ENCODE data around the gene CD80. TPM values are rescaled to one million over a fixed set of nuclear protein-coding genes. Genes with fewer than 3 reads are reported as not detected.

The CD80 gene
- total RNA-seq, 4 donors from 2014 or later, result 0.13 TPM; not detected in 3

DNA sequence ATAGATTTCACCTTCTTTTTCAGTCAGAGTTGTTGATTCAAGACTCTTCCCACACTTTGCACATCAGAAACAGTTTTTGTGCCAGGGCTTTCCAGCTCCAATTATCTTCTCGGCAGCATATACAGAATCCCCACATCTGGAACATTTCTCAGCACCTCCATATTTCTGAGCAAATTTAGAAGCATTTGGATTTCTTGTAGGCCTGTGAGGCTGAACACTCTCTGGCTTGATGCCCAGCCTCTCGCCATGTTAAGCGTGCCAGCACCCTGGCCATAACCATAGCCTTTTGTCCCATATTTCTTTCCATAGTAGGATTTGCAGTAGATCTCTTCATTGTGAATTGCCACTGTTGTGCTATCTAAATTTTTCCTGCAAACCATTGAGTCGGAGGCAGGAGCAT, 28.3 kb downstream of the CD80 start:
- in situ Hi-C loops (cut with MboI; ENCODE audit: low sequenced_read_pairs in 4 of 4), result no loop called here
- TF ChIP-seq POLR2A (IDR thresholded peaks at IDR 0.05), result no peak
- TF ChIP-seq, protein P1, sequence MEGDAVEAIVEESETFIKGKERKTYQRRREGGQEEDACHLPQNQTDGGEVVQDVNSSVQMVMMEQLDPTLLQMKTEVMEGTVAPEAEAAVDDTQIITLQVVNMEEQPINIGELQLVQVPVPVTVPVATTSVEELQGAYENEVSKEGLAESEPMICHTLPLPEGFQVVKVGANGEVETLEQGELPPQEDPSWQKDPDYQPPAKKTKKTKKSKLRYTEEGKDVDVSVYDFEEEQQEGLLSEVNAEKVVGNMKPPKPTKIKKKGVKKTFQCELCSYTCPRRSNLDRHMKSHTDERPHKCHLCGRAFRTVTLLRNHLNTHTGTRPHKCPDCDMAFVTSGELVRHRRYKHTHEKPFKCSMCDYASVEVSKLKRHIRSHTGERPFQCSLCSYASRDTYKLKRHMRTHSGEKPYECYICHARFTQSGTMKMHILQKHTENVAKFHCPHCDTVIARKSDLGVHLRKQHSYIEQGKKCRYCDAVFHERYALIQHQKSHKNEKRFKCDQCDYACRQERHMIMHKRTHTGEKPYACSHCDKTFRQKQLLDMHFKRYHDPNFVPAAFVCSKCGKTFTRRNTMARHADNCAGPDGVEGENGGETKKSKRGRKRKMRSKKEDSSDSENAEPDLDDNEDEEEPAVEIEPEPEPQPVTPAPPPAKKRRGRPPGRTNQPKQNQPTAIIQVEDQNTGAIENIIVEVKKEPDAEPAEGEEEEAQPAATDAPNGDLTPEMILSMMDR (IDR thresholded peaks at IDR 0.05 in 4 of 5, conservative IDR thresholded peaks at IDR 0.05 in 1 of 5), result no peak

DNA sequence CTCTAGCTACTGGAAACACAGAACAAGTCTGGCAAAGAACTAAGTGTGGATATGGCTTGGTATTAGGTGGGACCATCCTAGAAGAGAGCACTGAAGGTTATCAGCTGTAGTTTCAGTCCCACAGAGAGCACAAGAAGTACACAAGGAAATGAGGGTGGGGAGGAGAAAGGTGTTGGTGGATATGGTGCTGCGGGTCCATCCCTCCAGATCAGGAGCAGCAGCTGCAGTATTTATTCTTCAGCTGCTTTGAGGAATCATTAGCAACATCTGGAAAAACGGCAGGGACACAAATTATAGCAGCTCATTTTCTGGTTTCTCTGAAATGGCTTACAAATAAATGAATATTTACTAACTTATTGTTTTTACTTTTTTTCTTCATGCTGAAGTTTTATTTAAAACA, 29.0 kb downstream of the CD80 start:
- no peaks in the 10 kb centered on the region for H3K36me3 ChIP-seq
- ATAC-seq (no peak), DNase-seq (no peak)
- TF ChIP-seq, protein P1 (IDR thresholded peaks at IDR 0.05 in 4 of 5, conservative IDR thresholded peaks at IDR 0.05 in 1 of 5), result no peak
- no peak for TF ChIP-seq POLR2A (IDR thresholded peaks at IDR 0.05)
- intact Hi-C loops (cut with DNase I; ENCODE audit: low total_unique reads), result no loop called here
- H3K27me3 ChIP-seq, result no peaks in the 10 kb centered on the region
- H3K9me3 ChIP-seq, result no peaks in the 10 kb centered on the region
- in situ Hi-C loops (cut with MboI; ENCODE audit: low sequenced_read_pairs in 4 of 4), result no loop called here
- no peak overlapping the region for H3K4me3 ChIP-seq
- H3K27ac ChIP-seq, result no peak overlapping the region
- no peaks in the 10 kb centered on the region for H3K4me1 ChIP-seq

More for the DNA sequence above, 28.3 kb downstream of the CD80 start:
- no peak for DNase-seq
- Histone ChIP-seq H3K36me3 (no peaks in the 10 kb centered on the region), H3K4me1 (no peaks in the 10 kb centered on the region), H3K9me3 (no peaks in the 10 kb centered on the region), H3K27me3 (no peaks in the 10 kb centered on the region), H3K4me3 (no peak overlapping the region), H3K27ac (no peak overlapping the region)
- intact Hi-C loops (cut with DNase I; ENCODE audit: low total_unique reads), result no loop called here
- ATAC-seq, result no peak

DNA sequence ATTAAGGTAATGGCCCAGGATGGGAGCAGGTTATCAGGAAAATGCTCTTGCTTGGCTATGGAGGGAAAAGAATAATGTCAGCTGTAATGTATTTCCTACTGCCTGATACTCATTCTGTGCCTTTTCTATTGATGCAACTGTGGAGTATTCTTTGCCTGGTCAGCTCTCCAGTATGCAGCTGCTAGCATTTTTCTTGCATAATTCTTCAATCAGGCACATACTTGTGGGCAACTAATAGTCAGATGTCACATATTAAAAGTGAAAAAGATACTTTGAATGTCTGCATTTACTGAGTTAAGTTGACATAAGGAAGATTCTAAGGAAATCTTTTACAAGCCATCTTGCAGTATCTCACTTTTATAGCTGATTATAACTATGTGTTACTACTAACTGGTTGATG, 29.5 kb downstream of the CD80 start:
- no peaks in the 10 kb centered on the region for H3K4me1 ChIP-seq
- H3K27ac ChIP-seq, result no peak overlapping the region
- intact Hi-C loops (cut with DNase I; ENCODE audit: low total_unique reads), result no loop called here
- ATAC-seq (no peak), DNase-seq (no peak)
- no peaks in the 10 kb centered on the region for H3K9me3 ChIP-seq
- no peak overlapping the region for H3K4me3 ChIP-seq
- no peaks in the 10 kb centered on the region for H3K27me3 ChIP-seq
- in situ Hi-C loops (cut with MboI; ENCODE audit: low sequenced_read_pairs in 4 of 4), result no loop called here
- no peaks in the 10 kb centered on the region for H3K36me3 ChIP-seq
- TF ChIP-seq POLR2A (IDR thresholded peaks at IDR 0.05), result no peak
- TF ChIP-seq, protein P1 (IDR thresholded peaks at IDR 0.05 in 4 of 5, conservative IDR thresholded peaks at IDR 0.05 in 1 of 5), result no peak

DNA sequence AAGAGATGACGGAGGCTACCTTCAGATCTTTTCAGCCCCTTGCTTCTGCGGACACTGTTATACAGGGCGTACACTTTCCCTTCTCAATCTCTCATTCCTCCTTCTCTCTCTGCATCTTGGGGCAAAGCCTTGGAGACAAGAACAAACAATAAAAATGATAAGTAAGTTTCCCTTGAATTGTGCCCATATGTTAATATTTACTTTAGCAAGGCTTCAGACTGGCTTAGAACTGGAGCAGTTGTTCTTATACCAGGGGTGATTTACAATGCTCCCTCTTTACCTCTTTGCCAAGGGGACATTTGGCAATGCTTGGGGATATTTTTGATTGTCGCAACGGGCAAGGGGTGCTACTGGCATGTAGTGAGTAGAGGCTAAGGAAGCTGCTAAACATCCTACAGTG, 31.7 kb downstream of the CD80 start:
- no peaks in the 10 kb centered on the region for H3K27me3 ChIP-seq
- intact Hi-C loops (cut with DNase I; ENCODE audit: low total_unique reads) (no loop called here), in situ Hi-C loops (cut with MboI; ENCODE audit: low sequenced_read_pairs in 4 of 4) (no loop called here)
- H3K4me3 ChIP-seq, result no peak overlapping the region
- H3K9me3 ChIP-seq, result no peaks in the 10 kb centered on the region
- no peak for DNase-seq
- TF ChIP-seq POLR2A (IDR thresholded peaks at IDR 0.05), result no peak
- TF ChIP-seq, protein P1 (IDR thresholded peaks at IDR 0.05 in 4 of 5, conservative IDR thresholded peaks at IDR 0.05 in 1 of 5), result no peak
- H3K4me1 ChIP-seq, result no peaks in the 10 kb centered on the region
- ATAC-seq, result no peak
- no peak overlapping the region for H3K27ac ChIP-seq
- H3K36me3 ChIP-seq, result peaks cover 0 to 19% of the 10 kb centered on the region in 2 donors
